LNCaP clone FGC (cell line): Measurements from ENCODE around the gene ANKH.

ENCODE experiments used
- DNase-seq: peaks from one replicate; pipeline ENCODE4 v3.0.0-alpha.2; 2011; ENCODE audit warnings: low read depth
- H3K4me3 ChIP-seq: 2 replicates; pipeline ENCODE4 v1.5.1; 2011; ENCODE audit warnings: mild to moderate bottlenecking, low read depth, low read length, control low read depth
- TF ChIP-seq, protein P1 (sequence below): IDR thresholded peaks from 2 replicates; pipeline ENCODE4 v1.5.1; 2012; ENCODE audit warnings: mild to moderate bottlenecking; ENCODE audit not compliant: control insufficient read depth, insufficient read depth; ENCODE audit errors: extremely low read depth

Gene ANKH

DNA sequence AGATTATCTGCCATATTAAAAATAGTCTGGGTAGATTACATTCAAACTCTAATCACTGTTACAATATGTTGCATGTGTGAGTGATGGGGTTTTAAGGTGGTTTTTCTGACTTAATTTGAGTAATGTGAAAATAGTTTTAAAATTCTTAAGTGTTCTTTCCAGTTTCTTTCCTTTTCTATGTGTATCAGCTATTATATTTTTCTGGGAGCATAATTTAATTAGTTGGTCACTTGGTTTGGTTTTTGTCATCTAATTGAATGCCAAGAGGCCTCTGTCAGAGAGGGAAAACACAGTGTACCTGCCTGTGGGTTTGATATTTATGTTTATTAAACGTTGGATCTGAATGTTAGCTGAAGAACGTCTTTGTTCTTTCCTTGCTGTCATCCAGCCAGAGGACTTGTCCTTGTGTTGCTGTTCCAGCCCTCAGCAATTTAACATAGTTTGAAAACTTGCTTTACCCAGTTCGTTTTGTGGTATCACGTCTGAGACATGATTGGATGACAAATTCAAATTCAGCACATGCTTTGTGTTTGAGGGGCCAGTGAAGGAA lies 187.6 kb downstream of the ANKH start:
- DNase-seq = peak; percentile 85
- TF ChIP-seq, protein P1, sequence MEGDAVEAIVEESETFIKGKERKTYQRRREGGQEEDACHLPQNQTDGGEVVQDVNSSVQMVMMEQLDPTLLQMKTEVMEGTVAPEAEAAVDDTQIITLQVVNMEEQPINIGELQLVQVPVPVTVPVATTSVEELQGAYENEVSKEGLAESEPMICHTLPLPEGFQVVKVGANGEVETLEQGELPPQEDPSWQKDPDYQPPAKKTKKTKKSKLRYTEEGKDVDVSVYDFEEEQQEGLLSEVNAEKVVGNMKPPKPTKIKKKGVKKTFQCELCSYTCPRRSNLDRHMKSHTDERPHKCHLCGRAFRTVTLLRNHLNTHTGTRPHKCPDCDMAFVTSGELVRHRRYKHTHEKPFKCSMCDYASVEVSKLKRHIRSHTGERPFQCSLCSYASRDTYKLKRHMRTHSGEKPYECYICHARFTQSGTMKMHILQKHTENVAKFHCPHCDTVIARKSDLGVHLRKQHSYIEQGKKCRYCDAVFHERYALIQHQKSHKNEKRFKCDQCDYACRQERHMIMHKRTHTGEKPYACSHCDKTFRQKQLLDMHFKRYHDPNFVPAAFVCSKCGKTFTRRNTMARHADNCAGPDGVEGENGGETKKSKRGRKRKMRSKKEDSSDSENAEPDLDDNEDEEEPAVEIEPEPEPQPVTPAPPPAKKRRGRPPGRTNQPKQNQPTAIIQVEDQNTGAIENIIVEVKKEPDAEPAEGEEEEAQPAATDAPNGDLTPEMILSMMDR = no peak
- H3K4me3 ChIP-seq = no peak overlapping the region

DNA sequence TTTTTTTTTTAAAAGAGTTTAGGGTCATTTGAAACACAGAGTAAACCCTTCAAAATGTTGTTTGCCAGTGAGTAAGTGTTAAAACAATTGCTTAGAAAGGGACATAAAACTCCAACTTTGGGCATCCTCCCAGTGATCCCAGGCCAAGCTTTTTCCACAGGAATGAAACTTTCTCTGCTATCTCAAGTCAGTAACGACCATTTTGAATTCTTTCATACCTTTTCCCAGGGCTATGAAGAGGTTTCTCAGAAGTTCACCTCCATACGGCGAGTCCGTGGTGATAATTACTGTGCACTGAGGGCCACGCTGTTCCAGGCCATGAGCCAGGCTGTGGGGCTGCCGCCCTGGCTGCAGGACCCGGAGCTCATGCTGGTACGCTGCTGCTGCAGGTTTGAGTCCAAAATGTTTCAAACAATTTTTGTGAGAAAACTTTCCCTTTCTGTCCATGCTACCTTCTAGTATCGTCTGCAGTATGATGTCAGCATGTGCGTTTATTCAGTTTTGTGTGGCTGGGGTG lies 190.3 kb downstream of the ANKH start:
- H3K4me3 ChIP-seq = no peak overlapping the region
- TF ChIP-seq, protein P1 = no peak
- DNase-seq = no peak

DNA sequence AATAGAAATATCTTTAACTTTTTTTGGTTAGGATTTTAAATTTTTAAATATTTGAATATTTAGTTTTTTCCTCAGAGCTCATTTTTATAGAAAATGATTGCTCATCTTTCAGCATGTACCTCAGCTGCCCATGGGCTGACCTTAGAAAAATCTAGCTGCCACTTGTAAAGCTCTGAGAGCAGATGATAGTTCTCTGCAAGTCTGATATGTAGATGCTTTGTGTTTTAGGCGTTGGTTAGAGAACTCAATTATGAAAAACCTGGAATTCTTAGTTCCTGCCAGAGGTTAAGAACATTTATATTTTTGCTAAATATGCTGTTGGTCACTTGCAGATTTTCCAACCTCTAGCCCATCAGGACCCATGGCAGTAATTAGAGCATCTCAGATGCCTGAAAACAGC lies 192.0 kb downstream of the ANKH start:
- no peak for DNase-seq
- TF ChIP-seq, protein P1 = no peak
- no peak overlapping the region for H3K4me3 ChIP-seq

DNA sequence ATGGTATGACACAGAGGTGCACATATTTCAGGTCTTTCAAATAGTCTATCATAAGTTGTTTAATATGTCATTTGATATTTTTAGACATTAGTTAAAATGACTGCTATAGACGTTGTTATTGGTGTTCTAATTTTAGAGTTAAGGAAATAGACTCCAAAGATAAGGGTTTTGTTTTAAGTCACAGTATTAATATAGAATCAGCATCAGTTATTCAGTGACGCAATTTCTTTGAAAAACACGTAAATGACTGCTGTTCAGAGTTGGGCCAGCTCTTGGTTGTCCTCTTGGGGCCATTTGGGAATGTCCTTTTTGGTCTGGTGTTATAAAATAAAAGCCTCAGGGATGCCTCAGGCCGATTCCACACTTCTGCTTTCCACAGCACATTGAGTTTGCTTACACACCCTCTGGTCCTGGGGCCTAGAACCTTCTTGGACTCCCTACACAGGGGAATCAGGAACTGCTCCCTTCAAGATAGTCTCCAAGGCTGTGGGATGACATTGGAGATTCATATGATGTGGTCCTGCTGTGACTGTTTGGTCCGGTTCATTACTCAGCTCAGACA lies 192.7 kb downstream of the ANKH start:
- no peak overlapping the region for H3K4me3 ChIP-seq
- TF ChIP-seq, protein P1 = no peak
- DNase-seq = no peak

DNA sequence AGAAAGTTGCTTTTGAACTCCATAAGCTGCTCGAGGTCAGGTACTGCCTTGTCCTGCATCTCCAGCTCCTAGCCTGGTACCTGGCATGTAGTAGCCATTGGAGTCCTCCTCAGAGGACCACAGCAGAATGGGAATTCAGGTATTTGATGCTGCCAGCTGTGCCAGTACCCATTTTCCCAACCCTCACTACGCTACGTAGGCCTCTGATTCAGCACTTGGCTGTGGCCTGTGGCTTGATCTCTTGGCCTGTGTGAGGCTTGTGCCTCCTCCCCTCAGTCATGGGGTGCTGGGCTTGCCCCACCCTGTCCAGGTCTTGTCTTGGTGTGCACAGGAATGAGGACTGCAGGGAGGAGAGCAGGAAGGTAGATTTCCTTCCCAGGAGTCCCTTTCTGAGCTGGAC lies 195.3 kb downstream of the ANKH start:
- TF ChIP-seq, protein P1 = no peak
- no peak overlapping the region for H3K4me3 ChIP-seq
- no peak for DNase-seq

DNA sequence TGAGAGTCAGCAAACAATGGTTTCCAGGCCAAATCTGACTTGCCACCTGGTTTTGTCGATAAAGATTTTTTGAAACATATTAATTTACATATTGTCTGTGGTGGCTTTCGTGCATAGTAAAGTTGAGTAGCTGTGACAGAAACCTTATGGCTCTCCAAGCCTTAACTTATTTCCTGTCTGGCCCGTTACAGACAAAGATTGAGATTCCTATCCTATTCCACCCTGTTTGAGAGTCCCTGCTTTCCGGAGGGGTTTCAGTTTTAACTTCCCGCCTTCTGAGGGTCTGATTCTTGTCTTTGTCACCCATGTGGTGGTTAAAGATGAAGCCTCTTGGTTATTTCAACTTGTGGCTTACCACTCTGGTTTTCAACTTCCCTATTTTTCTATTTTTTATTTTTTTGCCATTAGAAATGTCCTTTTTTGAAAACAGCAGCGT lies 195.7 kb downstream of the ANKH start:
- TF ChIP-seq, protein P1 = no peak
- DNase-seq = no peak
- no peak overlapping the region for H3K4me3 ChIP-seq
